ENCODE data around the gene ANKRD40CL. TPM values are rescaled to one million over a fixed set of nuclear protein-coding genes. Genes with fewer than 3 reads are reported as not detected.

ANKRD40CL gene
- total RNA-seq, 1 donor from 2014 or later: 0.42 TPM

GRCh38 chr17:50715471-50715870, 51.8 kb downstream of the ANKRD40CL start:
- Mint-ChIP-seq H3K4me1 (peaks cover 11% of the 10 kb centered on the region), H3K4me3 (no peak overlapping the region), H3K27ac (no peak overlapping the region), H3K36me3 (ENCODE audit: low read depth) (peaks cover 11% of the 10 kb centered on the region), H3K9me3 (no peaks in the 10 kb centered on the region), H3K27me3 (no peaks in the 10 kb centered on the region)
- POLR2A ChIA-PET: no interaction called here
- ATAC-seq (ENCODE audit: low read depth): no peak
- intact Hi-C loops (cut with micrococcal nuclease): no loop called here
- no peak for DNase-seq
- no peak for TF ChIP-seq CTCF (IDR thresholded peaks at IDR 0.05)
- CTCF ChIA-PET: no interaction called here

GRCh38 chr17:50712641-50713040, 54.7 kb downstream of the ANKRD40CL start:
- TF ChIP-seq CTCF (IDR thresholded peaks at IDR 0.05): no peak
- intact Hi-C loops (cut with micrococcal nuclease): no loop called here
- no peak for ATAC-seq (ENCODE audit: low read depth)
- ChIA-PET POLR2A (no interaction called here), CTCF (no interaction called here)
- Mint-ChIP-seq H3K9me3 (no peaks in the 10 kb centered on the region), H3K27ac (no peak overlapping the region), H3K27me3 (no peaks in the 10 kb centered on the region), H3K4me1 (peaks cover 19% of the 10 kb centered on the region), H3K36me3 (ENCODE audit: low read depth) (peaks cover 4% of the 10 kb centered on the region), H3K4me3 (no peak overlapping the region)
- DNase-seq: no peak

Other genes with a start within 250 kb of the ANKRD40CL start
- gene EPN3, start 234.8 kb downstream of the ANKRD40CL start, total RNA-seq: not detected in 2 replicates
- gene SPATA20, start 220.3 kb downstream of the ANKRD40CL start, total RNA-seq: 45.6 and 52.3 TPM in 2 replicates
- gene CACNA1G, start 206.8 kb downstream of the ANKRD40CL start, total RNA-seq: 0.07 TPM in 1 of 2 replicates, not detected in the other
- gene ABCC3, start 132.6 kb downstream of the ANKRD40CL start, total RNA-seq: 0.20 and 0.88 TPM in 2 replicates
- 39.0 and 40.3 TPM in 2 replicates for gene ANKRD40, start 59.6 kb downstream of the ANKRD40CL start, total RNA-seq
- 158 and 162 TPM in 2 replicates for gene LUC7L3, start 47.9 kb downstream of the ANKRD40CL start, total RNA-seq
- gene WFIKKN2, start 68.1 kb upstream of the ANKRD40CL start, total RNA-seq: not detected in 2 replicates
- 18.8 and 20.4 TPM in 2 replicates for gene TOB1, start 98.8 kb upstream of the ANKRD40CL start, total RNA-seq

Measured in activated B cell treated with CpG ODN at 0.5 μM for 24 hours (primary cell).